HEK293T (cell line): Measurements from ENCODE around the gene SUSD6.
A peak's percentile ranks its signal among the peaks of the same experiment; 100 is the strongest.

Experiments
- CTCF ChIA-PET: fragments of 350-600 bp; formaldehyde crosslinking; extraction: SDS; loops from one replicate; lab custom pipeline; 2021; ENCODE audit warnings: antibody characterized with exemption, inconsistent platforms; lab: Yijun Ruan, JAX
- POLR2A ChIA-PET: fragments of 350-600 bp; formaldehyde crosslinking; extraction: SDS; loops from one replicate; lab custom pipeline; 2020; ENCODE audit warnings: antibody characterized with exemption, inconsistent platforms; lab: Yijun Ruan, JAX
- DNase-seq: peaks from one replicate; pipeline ENCODE4 v3.0.0; 2012; ENCODE audit warnings: mixed read lengths; ENCODE audit errors: extremely low spot score
- ARNT ChIP-seq: fragments of 450-650 bp; IDR thresholded peaks from 2 replicates; pipeline ENCODE4 v1.6.1; 2017; ENCODE audit warnings: mild to moderate bottlenecking
- BHLHE40 ChIP-seq: fragments of 450-650 bp; IDR thresholded peaks from 2 replicates; pipeline ENCODE4 v1.6.1; 2016; ENCODE audit warnings: mild to moderate bottlenecking, moderate library complexity, borderline replicate concordance
- CTBP1 ChIP-seq: fragments of 450-650 bp; IDR thresholded peaks from 2 replicates; pipeline ENCODE4 v1.6.1; 2016; ENCODE audit warnings: borderline replicate concordance
- ELF4 ChIP-seq: fragments of 450-650 bp; IDR thresholded peaks from 2 replicates; pipeline ENCODE4 v1.6.1; 2017; ENCODE audit warnings: antibody characterized with exemption
- FOXA1 ChIP-seq: fragments of 450-650 bp; IDR thresholded peaks from 2 replicates; pipeline ENCODE4 v1.6.1; 2016; ENCODE audit warnings: mild to moderate bottlenecking
- FOXK2 ChIP-seq: fragments of 450-650 bp; IDR thresholded peaks from 2 replicates; pipeline ENCODE4 v1.6.1; 2016; ENCODE audit warnings: mild to moderate bottlenecking
- FOXM1 ChIP-seq: fragments of 450-650 bp; IDR thresholded peaks from 2 replicates; pipeline ENCODE4 v1.6.1; 2017; ENCODE audit warnings: mild to moderate bottlenecking, borderline replicate concordance
- HDGF ChIP-seq: fragments of 450-650 bp; IDR thresholded peaks from 2 replicates; pipeline ENCODE4 v1.6.1; 2017; ENCODE audit warnings: antibody characterized with exemption, borderline replicate concordance
- L3MBTL2 ChIP-seq: fragments of 450-650 bp; conservative IDR thresholded peaks from 2 replicates; pipeline ENCODE4 v1.6.1; 2016; ENCODE audit warnings: mild to moderate bottlenecking
- LEF1 ChIP-seq: fragments of 450-650 bp; IDR thresholded peaks from 2 replicates; pipeline ENCODE4 v1.6.1; 2017; ENCODE audit warnings: mild to moderate bottlenecking, borderline replicate concordance
- NFRKB ChIP-seq: fragments of 450-650 bp; IDR thresholded peaks from 2 replicates; pipeline ENCODE4 v1.6.1; 2016; ENCODE audit warnings: mild to moderate bottlenecking, moderate library complexity
- PKNOX1 ChIP-seq: fragments of 450-650 bp; IDR thresholded peaks from 2 replicates; pipeline ENCODE4 v1.6.1; 2016
- SP1 ChIP-seq: fragments of 450-650 bp; IDR thresholded peaks from 2 replicates; pipeline ENCODE4 v1.6.1; 2017
- SUZ12 ChIP-seq: fragments of 450-650 bp; IDR thresholded peaks from 2 replicates; pipeline ENCODE4 v1.6.1; 2016; ENCODE audit warnings: mild to moderate bottlenecking
- TARDBP ChIP-seq: fragments of 450-650 bp; IDR thresholded peaks from 2 replicates; pipeline ENCODE4 v1.6.1; 2016
- ZNF384 ChIP-seq: fragments of 450-650 bp; IDR thresholded peaks from 2 replicates; pipeline ENCODE4 v1.6.1; 2016

The SUSD6 gene

GRCh38 chr14:69571449-69572029 is 39.9 kb upstream of the SUSD6 start:
- ChIA-PET CTCF (interaction anchor here (0.6 to 6.9 kb wide), 4 partner anchors 13 to 156 kb away, joined by 3 to 39 read pairs (median 6); no protein-coding TSS in a partner anchor), POLR2A (no interaction called here)
- no peak for TF ChIP-seq HDGF
- no peak for DNase-seq

GRCh38 chr14:69572030-69572840 is 39.2 kb upstream of the SUSD6 start:
- peak; percentile 59; the same call in 1 of the 2 replicates for TF ChIP-seq L3MBTL2
- no peak for TF ChIP-seq SP1
- peak; percentile 68 for DNase-seq
- ChIA-PET POLR2A (no interaction called here), CTCF (interaction anchor here (0.6 to 6.9 kb wide), 5 partner anchors 8 to 155 kb away, joined by 3 to 39 read pairs (median 4); no protein-coding TSS in a partner anchor)

GRCh38 chr14:69572841-69573135 is 38.6 kb upstream of the SUSD6 start:
- DNase-seq: no peak
- no peak for TF ChIP-seq ARNT
- TF ChIP-seq SP1: no peak
- TF ChIP-seq TARDBP: no peak
- no peak for TF ChIP-seq FOXK2
- no peak for TF ChIP-seq NFRKB
- no peak for TF ChIP-seq ZNF384
- TF ChIP-seq BHLHE40: no peak
- no peak for TF ChIP-seq ELF4
- TF ChIP-seq PKNOX1: no peak
- TF ChIP-seq L3MBTL2: no peak
- no peak for TF ChIP-seq SUZ12
- TF ChIP-seq CTBP1: no peak
- no peak for TF ChIP-seq FOXA1
- TF ChIP-seq LEF1: no peak
- TF ChIP-seq FOXM1: no peak
- no peak for TF ChIP-seq HDGF
- ChIA-PET POLR2A (no interaction called here), CTCF (interaction anchor here (1.0 to 6.9 kb wide), 3 partner anchors 25 to 155 kb away, joined by 3 to 39 read pairs (median 4); no protein-coding TSS in a partner anchor)

- no peak for DNase-seq
- ChIA-PET CTCF (interaction anchor here (0.6 to 6.9 kb wide), 9 partner anchors 10 to 331 kb away, joined by 3 to 39 read pairs (median 3); no protein-coding TSS in a partner anchor), POLR2A (no interaction called here)
- TF ChIP-seq SP1: no peak
Measured at GRCh38 chr14:69573205-69573830, 38.1 kb upstream of the SUSD6 start.

- CTCF ChIA-PET: interaction anchor here (0.6 to 6.9 kb wide), 11 partner anchors 10 to 331 kb away, joined by 3 to 39 read pairs (median 3); no protein-coding TSS in a partner anchor
- no peak for TF ChIP-seq NFRKB
- TF ChIP-seq ARNT: no peak
- TF ChIP-seq PKNOX1: 0 out of 2 replicates have a peak, but pooled peaks have one; percentile 2
- POLR2A ChIA-PET: no interaction called here
- DNase-seq: no peak
Measured at GRCh38 chr14:69573831-69574262, 37.5 kb upstream of the SUSD6 start.

GRCh38 chr14:69574263-69574953 is 37.0 kb upstream of the SUSD6 start, which contains the start of gene CCDC177:
TSS of gene CCDC177 (minus strand) at chr14:69574871. CDS start at chr14:69573622, 1,249 bp downstream.
- ChIA-PET POLR2A (no interaction called here), CTCF (interaction anchor here (0.6 to 6.9 kb wide), 17 partner anchors 10 to 586 kb away, joined by 3 to 39 read pairs (median 3); no protein-coding TSS in a partner anchor)
- peak; percentile 42 for TF ChIP-seq L3MBTL2
- 0 out of 2 replicates have a peak, but pooled peaks have one; percentile 13 for TF ChIP-seq CTBP1
- no peak for TF ChIP-seq FOXK2
- peak; percentile 75 for DNase-seq

GRCh38 chr14:69574954-69575295 is 36.5 kb upstream of the SUSD6 start:
- CTCF ChIA-PET: interaction anchor here (0.6 to 6.9 kb wide), 17 partner anchors 10 to 842 kb away, joined by 3 to 39 read pairs (median 4); partner anchors contain the start of gene SYNJ2BP
- POLR2A ChIA-PET: no interaction called here
- TF ChIP-seq PKNOX1 (no peak), L3MBTL2 (no peak), ZNF384 (no peak), SP1 (no peak), FOXK2 (no peak), CTBP1 (no peak)
- no peak for DNase-seq
